ENCODE data around the gene SIRPG.

Gene SIRPG

GRCh38 chr20:1661542-1662299, 4.1 kb upstream of the SIRPG start:
- no peak for TF ChIP-seq GATA2 (IDR thresholded peaks at IDR 0.05; ENCODE audit: low read depth, low read length)
- no peak for TF ChIP-seq GATA3 (IDR thresholded peaks at IDR 0.05; ENCODE audit: low read depth, low read length)

GRCh38 chr20:1660246-1660645, 2.7 kb upstream of the SIRPG start:
- TF ChIP-seq GATA2 (IDR thresholded peaks at IDR 0.05; ENCODE audit: low read depth, low read length) (no peak), GATA3 (IDR thresholded peaks at IDR 0.05; ENCODE audit: low read depth, low read length) (no peak)

GRCh38 chr20:1656844-1657243, 735 bp downstream of the SIRPG start:
- TF ChIP-seq GATA2 (IDR thresholded peaks at IDR 0.05; ENCODE audit: low read depth, low read length) (no peak), GATA3 (IDR thresholded peaks at IDR 0.05; ENCODE audit: low read depth, low read length) (no peak)

- no peak for TF ChIP-seq GATA3 (IDR thresholded peaks at IDR 0.05; ENCODE audit: low read depth, low read length)
- no peak for TF ChIP-seq GATA2 (IDR thresholded peaks at IDR 0.05; ENCODE audit: low read depth, low read length)
Measured at GRCh38 chr20:1654996-1655395, 2.6 kb downstream of the SIRPG start.

GRCh38 chr20:1652960-1653359, 4.6 kb downstream of the SIRPG start:
- TF ChIP-seq GATA3 (IDR thresholded peaks at IDR 0.05; ENCODE audit: low read depth, low read length) = no peak

GRCh38 chr20:1652104-1652503, 5.5 kb downstream of the SIRPG start:
- TF ChIP-seq GATA3 (IDR thresholded peaks at IDR 0.05; ENCODE audit: low read depth, low read length) = no peak
- no peak for TF ChIP-seq GATA2 (IDR thresholded peaks at IDR 0.05; ENCODE audit: low read depth, low read length)

- TF ChIP-seq GATA2 (IDR thresholded peaks at IDR 0.05; ENCODE audit: low read depth, low read length) (no peak), GATA3 (IDR thresholded peaks at IDR 0.05; ENCODE audit: low read depth, low read length) (no peak)
Measured at GRCh38 chr20:1651268-1652058, 6.1 kb downstream of the SIRPG start.

GRCh38 chr20:1648101-1648500, 9.5 kb downstream of the SIRPG start:
- TF ChIP-seq GATA2 (IDR thresholded peaks at IDR 0.05; ENCODE audit: low read depth, low read length) (no peak), GATA3 (IDR thresholded peaks at IDR 0.05; ENCODE audit: low read depth, low read length) (no peak)

- TF ChIP-seq GATA3 (IDR thresholded peaks at IDR 0.05; ENCODE audit: low read depth, low read length) (no peak), GATA2 (IDR thresholded peaks at IDR 0.05; ENCODE audit: low read depth, low read length) (no peak)
Measured at GRCh38 chr20:1646975-1647431, 10.6 kb downstream of the SIRPG start.

- TF ChIP-seq GATA2 (IDR thresholded peaks at IDR 0.05; ENCODE audit: low read depth, low read length) = no peak
- TF ChIP-seq GATA3 (IDR thresholded peaks at IDR 0.05; ENCODE audit: low read depth, low read length) = no peak
Measured at GRCh38 chr20:1644101-1644962, 13.2 kb downstream of the SIRPG start.

GRCh38 chr20:1637755-1638154, 19.8 kb downstream of the SIRPG start:
- TF ChIP-seq GATA2 (IDR thresholded peaks at IDR 0.05; ENCODE audit: low read depth, low read length) (no peak), GATA3 (IDR thresholded peaks at IDR 0.05; ENCODE audit: low read depth, low read length) (no peak)

GRCh38 chr20:1637226-1637625, 20.4 kb downstream of the SIRPG start:
- TF ChIP-seq GATA3 (IDR thresholded peaks at IDR 0.05; ENCODE audit: low read depth, low read length) (no peak), GATA2 (IDR thresholded peaks at IDR 0.05; ENCODE audit: low read depth, low read length) (no peak)

- TF ChIP-seq GATA3 (IDR thresholded peaks at IDR 0.05; ENCODE audit: low read depth, low read length) (no peak), GATA2 (IDR thresholded peaks at IDR 0.05; ENCODE audit: low read depth, low read length) (no peak)
Measured at GRCh38 chr20:1636621-1637020, 21.0 kb downstream of the SIRPG start.
